ENCODE results near the gene MYL5.
"Not testable (repeated sequence)": the region's sequence is repeated elsewhere in the genome, so short reads cannot be mapped to it uniquely, and the experiment has no call there.

- TF ChIP-seq CTCF (tag by site-specific recombination; IDR thresholded peaks at IDR 0.05); ZBTB20 (tag by site-specific recombination; IDR thresholded peaks at IDR 0.05); RBAK (tag by site-specific recombination; IDR thresholded peaks at IDR 0.05); TSHZ1 (tag by site-specific recombination; IDR thresholded peaks at IDR 0.05; ENCODE audit: borderline replicate concordance); ZNF112 (tag by site-specific recombination; IDR thresholded peaks at IDR 0.05); ZNF658 (tag by site-specific recombination; IDR thresholded peaks at IDR 0.05): not testable (repeated sequence)
Measured at GRCh38 chr4:668219-668618, 6.1 kb upstream of the MYL5 start.

All from HEK293 (cell line).